ENCODE measurements around the gene TAGLN.

- TF ChIP-seq POLR2AphosphoS5 (IDR thresholded peaks at IDR 0.05; ENCODE audit: low read depth, low read length) = no peak
- TF ChIP-seq POLR2A (IDR thresholded peaks at IDR 0.05; ENCODE audit: low read depth, low read length) = no peak
- TF ChIP-seq TAF1 (IDR thresholded peaks at IDR 0.05; ENCODE audit: low read depth, low read length) = no peak; the same call in 1 of the 2 replicates
Observed at GRCh38 chr11:117231842-117232091, 32.6 kb downstream of the TAGLN start, which contains the start of gene PCSK7.
